ENCODE measurements around the gene CCDC126.
"Not testable (repeated sequence)": the region's sequence is repeated elsewhere in the genome, so short reads cannot be mapped to it uniquely, and the experiment has no call there.

CCDC126 gene

DNA sequence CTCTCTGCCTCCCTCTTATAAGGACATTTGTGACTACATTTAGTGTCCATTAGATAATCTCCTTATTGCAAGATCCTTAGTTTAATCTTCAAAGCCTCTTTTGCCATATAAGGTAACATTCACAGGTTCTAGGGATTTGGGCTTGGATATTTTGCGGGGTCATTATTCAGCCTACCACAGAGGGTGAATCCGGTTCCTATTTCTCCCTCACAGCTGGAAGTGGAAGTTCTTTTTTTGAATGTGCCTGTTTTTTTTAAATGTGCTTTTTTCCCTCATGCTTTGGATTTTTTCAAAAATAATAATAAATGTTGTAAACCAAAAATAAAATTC is 65.8 kb downstream of the CCDC126 start:
- no peak for ATAC-seq
- no peaks in the 10 kb centered on the region for H3K27me3 Mint-ChIP-seq
- no peak overlapping the region for H3K4me3 Mint-ChIP-seq
- H3K27ac Mint-ChIP-seq = no peak overlapping the region
- H3K36me3 Mint-ChIP-seq = peaks cover 6% of the 10 kb centered on the region
- no peaks in the 10 kb centered on the region for H3K4me1 Mint-ChIP-seq
- peaks cover 7% of the 10 kb centered on the region for H3K9me3 Mint-ChIP-seq

GRCh38 chr7:23664122-23664521 is 66.9 kb downstream of the CCDC126 start:
- H3K9me3 Mint-ChIP-seq = peaks cover 3% of the 10 kb centered on the region
- no peaks in the 10 kb centered on the region for H3K4me1 Mint-ChIP-seq
- H3K4me3 Mint-ChIP-seq = no peak overlapping the region
- no peaks in the 10 kb centered on the region for H3K27me3 Mint-ChIP-seq
- H3K27ac Mint-ChIP-seq = no peak overlapping the region
- no peak for ATAC-seq
- H3K36me3 Mint-ChIP-seq = no peaks in the 10 kb centered on the region

GRCh38 chr7:23672033-23672432 is 74.9 kb downstream of the CCDC126 start:
- ATAC-seq = no peak
- Mint-ChIP-seq H3K9me3 (no peaks in the 10 kb centered on the region), H3K27me3 (no peaks in the 10 kb centered on the region), H3K4me3 (no peak overlapping the region), H3K36me3 (no peaks in the 10 kb centered on the region), H3K27ac (no peak overlapping the region), H3K4me1 (no peaks in the 10 kb centered on the region)

DNA sequence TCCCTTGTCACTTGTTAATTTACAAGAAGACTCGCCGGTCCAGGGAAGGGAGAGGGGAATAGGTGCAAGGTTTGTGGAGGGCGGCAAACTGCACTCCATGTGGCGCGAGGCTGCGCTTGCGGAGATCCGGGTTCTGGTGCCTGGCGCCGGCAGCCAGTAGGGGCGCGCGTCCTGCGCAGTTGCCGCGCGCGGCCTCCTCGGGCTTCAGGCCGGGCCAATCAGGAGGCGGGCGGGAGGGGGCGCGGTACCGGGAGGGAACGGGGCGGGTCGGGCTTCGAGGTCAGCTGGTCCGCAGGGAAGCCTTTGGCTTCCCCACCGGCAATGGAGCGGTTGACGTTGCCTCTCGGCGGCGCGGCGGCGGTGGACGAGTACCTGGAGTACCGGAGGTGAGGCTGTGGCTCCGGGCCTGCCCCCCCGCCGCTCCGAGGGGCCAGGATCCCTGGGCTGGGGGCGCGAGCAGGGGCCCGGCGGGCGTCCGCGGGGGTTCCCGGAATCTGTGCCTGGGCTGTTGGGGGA is 82.8 kb downstream of the CCDC126 start, which contains the start of gene FAM221A:
TSS of gene FAM221A (plus strand) at position 302 of the 516 bp plus-strand sequence. CDS start at position 322, 20 bp downstream.
- no peaks in the 10 kb centered on the region for H3K27me3 Mint-ChIP-seq
- H3K36me3 Mint-ChIP-seq = no peaks in the 10 kb centered on the region
- peaks cover 19% of the 10 kb centered on the region for H3K4me1 Mint-ChIP-seq
- no peaks in the 10 kb centered on the region for H3K9me3 Mint-ChIP-seq
- peak within 1 kb of the TSS; percentile 90 for H3K4me3 Mint-ChIP-seq
- ATAC-seq = peak; percentile 99
- peak within 1 kb of the TSS; percentile 84 for H3K27ac Mint-ChIP-seq

DNA sequence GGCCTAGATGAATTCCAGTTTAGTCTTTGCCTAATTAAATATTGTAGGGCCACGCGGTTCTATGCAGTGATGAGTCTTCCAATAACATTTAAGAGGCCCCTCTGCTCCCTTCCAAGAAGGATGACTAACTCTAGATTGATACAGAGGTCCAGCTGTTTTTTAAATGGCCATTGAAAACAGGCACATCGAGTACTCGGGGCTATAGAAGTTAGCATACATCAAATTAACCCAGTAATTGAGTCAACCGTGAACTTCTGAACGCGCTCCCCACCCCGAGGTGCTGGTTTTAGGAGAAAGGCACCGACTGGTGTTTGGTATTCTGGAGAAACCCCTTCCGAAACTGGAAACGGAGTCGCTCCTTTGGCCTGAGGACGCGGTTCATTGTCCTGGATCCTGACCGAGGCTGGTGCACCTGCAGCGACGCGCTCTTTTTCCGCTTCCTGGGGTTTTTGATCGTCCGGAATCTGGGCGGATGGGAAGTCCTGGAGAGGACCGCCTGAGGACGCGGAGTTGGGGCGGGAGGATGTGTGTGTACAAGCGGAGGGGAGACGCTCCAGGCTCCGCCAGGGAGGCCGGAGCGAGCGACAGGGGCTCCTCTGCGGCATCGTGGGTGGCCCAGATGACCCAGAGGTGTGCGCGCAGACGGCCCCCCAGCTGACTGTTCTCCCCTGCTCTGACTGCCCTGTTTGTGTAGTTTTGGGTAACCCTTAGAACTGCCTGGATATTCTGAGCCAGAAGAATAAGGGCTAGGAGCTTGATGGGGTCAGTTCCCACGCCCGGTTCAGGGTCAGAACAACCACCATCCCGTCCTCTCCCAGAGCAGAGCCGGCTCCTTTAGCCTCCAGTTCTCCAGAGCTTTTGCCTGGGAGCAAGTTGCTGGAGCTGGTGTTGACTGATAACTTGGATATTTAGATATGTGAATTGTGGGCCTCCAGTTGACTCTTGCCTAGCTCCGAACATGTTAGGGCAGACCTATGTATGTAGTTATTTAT is 83.5 kb downstream of the CCDC126 start:
- Mint-ChIP-seq H3K27me3 (no peaks in the 10 kb centered on the region), H3K9me3 (no peaks in the 10 kb centered on the region), H3K36me3 (no peaks in the 10 kb centered on the region), H3K27ac (peak overlapping the region; percentile 84), H3K4me1 (peaks cover 19% of the 10 kb centered on the region), H3K4me3 (peak overlapping the region; percentile 90)
- ATAC-seq = peak; percentile 59

DNA sequence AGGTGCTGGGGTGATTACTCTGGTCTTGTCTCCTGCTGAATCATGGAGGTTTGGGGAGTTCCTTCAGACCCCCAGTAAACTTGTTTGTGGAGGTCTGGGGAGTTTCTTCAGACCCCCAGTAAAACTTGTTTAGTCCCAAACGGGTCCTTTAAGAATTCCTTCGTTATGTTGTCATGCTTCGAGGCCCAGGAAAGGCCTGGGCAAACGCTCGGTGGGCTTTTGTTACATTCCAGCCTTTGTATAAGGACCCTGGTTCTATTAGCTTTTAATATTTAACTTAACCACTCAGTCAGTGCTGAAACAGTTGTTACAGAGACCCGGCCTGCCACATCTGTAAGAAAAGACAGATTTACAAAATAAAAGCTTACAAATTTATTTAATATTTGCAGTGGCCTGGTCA is 86.9 kb downstream of the CCDC126 start:
- H3K36me3 Mint-ChIP-seq, H3K27ac Mint-ChIP-seq, H3K27me3 Mint-ChIP-seq, ATAC-seq, H3K4me3 Mint-ChIP-seq, H3K9me3 Mint-ChIP-seq: not testable (repeated sequence)
- peaks cover 15% of the 10 kb centered on the region for H3K4me1 Mint-ChIP-seq

DNA sequence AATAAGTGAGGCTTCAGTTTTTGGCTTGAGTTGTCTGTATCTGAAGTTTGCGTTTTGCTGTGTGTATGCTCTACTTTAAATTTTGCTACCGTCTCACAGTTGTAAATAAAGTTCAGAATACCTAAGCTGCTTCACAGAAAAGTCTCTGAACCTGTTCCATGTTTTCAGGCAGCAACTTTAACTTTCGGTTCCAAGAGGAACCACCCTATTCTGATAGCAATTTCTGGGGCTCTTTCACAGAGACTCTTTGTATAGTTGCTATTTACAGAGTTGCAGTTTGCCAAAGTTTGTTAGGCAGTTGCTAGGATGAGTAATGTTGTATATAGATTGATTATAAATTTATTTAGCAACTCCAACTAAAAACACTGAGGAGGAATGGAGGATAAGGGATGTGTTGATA is 88.5 kb downstream of the CCDC126 start:
- no peak for ATAC-seq
- Mint-ChIP-seq H3K27ac (peak overlapping the region; percentile 32), H3K4me1 (peaks cover 4% of the 10 kb centered on the region), H3K36me3 (peaks cover 17% of the 10 kb centered on the region), H3K9me3 (no peaks in the 10 kb centered on the region), H3K4me3 (no peak overlapping the region), H3K27me3 (no peaks in the 10 kb centered on the region)

GRCh38 chr7:23687011-23687410 is 89.8 kb downstream of the CCDC126 start:
- Mint-ChIP-seq H3K27ac (no peak overlapping the region), H3K4me3 (no peak overlapping the region), H3K9me3 (no peaks in the 10 kb centered on the region), H3K27me3 (no peaks in the 10 kb centered on the region), H3K4me1 (no peaks in the 10 kb centered on the region), H3K36me3 (peaks cover 25% of the 10 kb centered on the region)
- ATAC-seq = no peak

DNA sequence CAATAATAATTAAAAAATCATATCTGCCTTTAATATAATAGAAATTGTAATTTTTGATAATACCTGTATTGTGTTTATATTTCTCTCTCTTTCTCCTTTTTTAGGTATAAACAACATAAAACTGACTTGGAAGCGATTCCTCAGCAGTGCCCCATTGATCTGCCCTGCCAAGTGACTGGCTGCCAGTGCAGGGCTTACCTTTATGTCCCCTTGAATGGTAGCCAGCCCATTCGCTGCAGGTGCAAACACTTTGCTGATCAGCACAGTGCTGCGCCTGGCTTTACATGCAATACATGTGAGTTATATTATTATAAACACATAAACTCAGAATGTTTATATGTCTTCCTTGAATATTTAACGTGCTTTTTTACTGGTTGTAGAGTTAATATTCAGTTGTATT is 92.0 kb downstream of the CCDC126 start:
- Mint-ChIP-seq H3K4me3 (no peak overlapping the region), H3K27ac (no peak overlapping the region), H3K4me1 (no peaks in the 10 kb centered on the region)

DNA sequence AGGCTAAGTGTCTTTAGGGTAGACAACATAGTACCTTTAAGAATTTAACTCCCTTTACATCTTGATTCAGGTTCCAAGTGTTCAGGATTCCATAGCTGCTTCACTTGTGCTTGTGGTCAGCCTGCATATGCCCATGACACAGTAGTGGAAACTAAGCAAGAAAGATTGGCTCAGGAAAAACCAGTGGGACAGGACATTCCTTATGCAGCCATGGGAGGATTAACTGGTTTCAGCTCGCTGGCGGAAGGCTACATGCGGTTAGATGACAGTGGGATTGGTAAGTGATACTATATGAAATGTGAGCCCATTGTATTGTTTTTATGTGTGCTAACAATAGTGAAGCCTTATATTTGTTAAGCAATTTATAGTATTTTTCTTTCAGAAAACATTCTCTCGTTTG is 94.1 kb downstream of the CCDC126 start:
- H3K36me3 Mint-ChIP-seq = peaks cover 48% of the 10 kb centered on the region
- no peak overlapping the region for H3K27ac Mint-ChIP-seq

More for the DNA sequence above, 92.0 kb downstream of the CCDC126 start:
- Mint-ChIP-seq H3K27me3 (no peaks in the 10 kb centered on the region), H3K9me3 (no peaks in the 10 kb centered on the region), H3K36me3 (peaks cover 44% of the 10 kb centered on the region)
- no peak for ATAC-seq

DNA sequence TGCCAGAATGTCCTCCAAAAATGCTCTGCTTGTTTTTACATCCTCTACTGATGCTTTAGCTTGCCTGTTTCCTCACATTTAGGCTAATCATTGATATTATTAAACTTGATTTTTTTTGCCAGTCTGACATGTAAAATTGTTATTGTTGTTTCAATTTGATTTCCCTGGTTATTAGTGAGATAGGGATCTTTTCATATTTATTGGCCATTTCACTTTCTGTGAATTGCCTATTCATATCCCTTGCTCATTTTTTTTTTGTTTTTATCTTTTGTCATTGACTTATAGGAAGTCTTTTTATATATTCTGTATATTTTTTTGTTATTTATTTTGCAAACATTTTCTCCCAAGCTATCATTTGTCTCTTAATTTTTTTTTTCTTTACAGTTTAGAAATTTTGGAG is 96.0 kb downstream of the CCDC126 start:
- Mint-ChIP-seq H3K36me3 (peaks cover 46% of the 10 kb centered on the region), H3K4me3 (no peak overlapping the region), H3K9me3 (no peaks in the 10 kb centered on the region), H3K27ac (no peak overlapping the region), H3K4me1 (peaks cover 8% of the 10 kb centered on the region), H3K27me3 (no peaks in the 10 kb centered on the region)
- ATAC-seq = no peak

More for the DNA sequence above, 94.1 kb downstream of the CCDC126 start:
- ATAC-seq = no peak
- Mint-ChIP-seq H3K4me1 (no peaks in the 10 kb centered on the region), H3K27me3 (no peaks in the 10 kb centered on the region), H3K4me3 (no peak overlapping the region), H3K9me3 (no peaks in the 10 kb centered on the region)
